GM12864 (cell line): Measurements from ENCODE around the gene TRAPPC10.
"Not testable (repeated sequence)": the region's sequence is repeated elsewhere in the genome, so short reads cannot be mapped to it uniquely, and the experiment has no call there.

Experiments used
- DNase-seq: peaks from one replicate; pipeline ENCODE4 v3.0.0-alpha.2; 2011; ENCODE audit warnings: low read depth
- H3K4me3 ChIP-seq: 2 replicates; pipeline ENCODE4 v1.5.1; 2011; ENCODE audit warnings: mild to moderate bottlenecking, low read depth, low read length, control low read depth

The TRAPPC10 gene

DNA sequence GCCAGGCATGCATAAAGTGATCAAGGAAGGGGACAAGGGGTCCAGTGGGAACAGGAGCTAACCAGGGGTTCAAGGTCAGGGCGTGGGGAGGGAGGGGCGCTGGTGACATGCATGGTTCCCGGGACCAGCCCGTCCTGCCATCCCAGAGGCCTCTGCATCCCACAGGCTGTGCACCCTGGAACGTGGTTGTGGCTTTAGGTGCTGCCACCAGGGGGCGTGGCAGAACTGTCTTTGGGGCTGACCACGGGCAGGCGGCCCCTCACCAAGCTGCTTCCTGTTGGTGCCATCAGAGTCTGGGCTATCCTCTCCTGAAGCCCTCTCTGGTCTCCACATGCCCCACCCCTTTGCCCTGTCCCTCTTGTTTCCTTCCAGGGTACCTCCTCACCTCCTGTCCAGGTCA, 135.0 kb downstream of the TRAPPC10 start:
- DNase-seq: not testable (repeated sequence)

DNA sequence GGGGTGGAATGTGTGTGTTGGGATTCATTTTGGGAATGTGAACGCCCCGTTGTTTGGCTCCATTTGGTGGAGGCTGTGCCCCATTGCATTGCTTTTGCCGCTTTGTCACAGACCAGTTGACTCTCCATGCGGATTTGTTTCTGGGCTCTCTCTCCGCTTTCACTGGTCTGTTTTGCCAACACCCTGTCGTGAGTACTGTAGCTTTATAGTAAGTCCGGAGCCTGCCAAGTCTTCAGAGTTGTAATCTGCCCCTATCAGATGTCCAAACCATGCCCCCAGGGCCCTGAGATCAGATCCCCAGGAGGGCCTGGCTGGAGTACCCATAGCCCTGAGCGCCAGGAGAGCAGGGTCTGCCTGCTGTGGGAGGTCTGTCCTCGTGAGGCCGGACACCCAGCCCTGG, 138.1 kb downstream of the TRAPPC10 start:
- DNase-seq, H3K4me3 ChIP-seq: not testable (repeated sequence)

More for the DNA sequence above, 135.0 kb downstream of the TRAPPC10 start:
- H3K4me3 ChIP-seq: not testable (repeated sequence)

DNA sequence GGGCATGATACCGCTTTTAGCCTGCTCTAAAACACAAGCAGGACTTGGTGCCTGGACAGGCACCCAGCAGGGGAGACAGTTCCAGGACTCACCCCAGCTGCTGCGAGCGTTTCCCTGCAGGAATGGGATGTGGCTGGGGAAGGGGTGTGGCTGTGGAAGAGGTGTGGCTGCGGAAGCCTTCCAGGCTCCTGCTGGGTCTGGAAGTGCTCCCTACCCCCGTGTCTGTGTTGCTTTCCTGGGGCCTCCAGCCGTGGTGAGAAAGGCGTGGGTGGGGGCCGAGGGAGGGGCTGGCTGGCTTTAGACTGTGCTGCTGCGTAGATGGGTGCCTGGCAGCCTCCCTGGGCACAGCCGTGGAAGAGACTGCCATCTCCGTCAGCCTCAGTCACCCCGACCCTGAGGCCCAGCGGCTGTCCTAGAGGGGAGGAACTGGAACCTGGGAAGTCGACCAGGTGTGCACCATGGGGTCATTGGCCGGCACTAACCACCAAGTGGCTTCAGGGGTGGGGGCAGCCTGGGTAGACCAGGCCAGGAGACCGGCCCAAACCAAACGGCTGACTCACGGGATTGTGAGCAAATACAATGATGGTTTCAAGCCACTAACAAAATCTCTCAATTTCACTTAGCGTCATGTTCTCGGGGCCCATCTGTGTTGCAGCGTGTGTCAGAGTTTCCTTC, 141.2 kb downstream of the TRAPPC10 start:
- H3K4me3 ChIP-seq, DNase-seq: not testable (repeated sequence)

DNA sequence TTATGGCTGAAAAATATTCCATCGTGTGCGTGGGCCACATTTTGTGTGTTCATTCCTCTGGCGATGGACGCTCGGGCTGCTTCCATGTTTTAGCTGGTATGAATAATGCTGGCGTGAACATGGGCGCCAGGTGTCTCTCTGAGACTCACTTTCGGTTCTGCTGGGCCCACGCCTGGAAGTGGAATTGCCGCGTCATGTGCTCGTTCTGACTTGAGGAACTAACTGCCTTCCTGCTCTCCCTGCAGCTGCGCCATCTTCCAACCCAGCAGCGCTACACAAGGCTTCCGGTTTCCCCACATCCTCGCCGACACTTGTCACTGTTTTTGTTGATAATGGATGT, 141.8 kb downstream of the TRAPPC10 start:
- H3K4me3 ChIP-seq, DNase-seq: not testable (repeated sequence)

DNA sequence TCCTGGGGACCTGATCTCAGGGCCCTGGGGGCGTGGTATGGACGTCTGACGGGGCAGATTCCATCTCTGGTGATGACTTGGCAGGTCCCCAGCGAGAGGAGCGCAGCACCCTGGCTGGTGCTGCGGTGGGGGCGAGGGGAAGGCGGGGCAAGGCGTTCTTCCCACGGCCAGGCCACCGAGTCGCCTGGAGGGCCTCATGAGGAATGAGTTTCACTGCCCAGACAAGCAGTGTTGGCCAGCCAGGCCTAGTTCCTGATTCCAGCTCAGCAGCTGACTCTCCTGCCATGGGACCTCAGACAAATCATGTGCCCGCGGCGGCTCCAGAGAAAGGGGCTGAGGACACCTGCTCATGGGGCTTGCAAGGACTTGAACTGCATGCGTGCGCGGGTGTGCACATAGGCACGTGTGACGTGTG, 142.7 kb downstream of the TRAPPC10 start:
- not testable (repeated sequence) for DNase-seq, H3K4me3 ChIP-seq

DNA sequence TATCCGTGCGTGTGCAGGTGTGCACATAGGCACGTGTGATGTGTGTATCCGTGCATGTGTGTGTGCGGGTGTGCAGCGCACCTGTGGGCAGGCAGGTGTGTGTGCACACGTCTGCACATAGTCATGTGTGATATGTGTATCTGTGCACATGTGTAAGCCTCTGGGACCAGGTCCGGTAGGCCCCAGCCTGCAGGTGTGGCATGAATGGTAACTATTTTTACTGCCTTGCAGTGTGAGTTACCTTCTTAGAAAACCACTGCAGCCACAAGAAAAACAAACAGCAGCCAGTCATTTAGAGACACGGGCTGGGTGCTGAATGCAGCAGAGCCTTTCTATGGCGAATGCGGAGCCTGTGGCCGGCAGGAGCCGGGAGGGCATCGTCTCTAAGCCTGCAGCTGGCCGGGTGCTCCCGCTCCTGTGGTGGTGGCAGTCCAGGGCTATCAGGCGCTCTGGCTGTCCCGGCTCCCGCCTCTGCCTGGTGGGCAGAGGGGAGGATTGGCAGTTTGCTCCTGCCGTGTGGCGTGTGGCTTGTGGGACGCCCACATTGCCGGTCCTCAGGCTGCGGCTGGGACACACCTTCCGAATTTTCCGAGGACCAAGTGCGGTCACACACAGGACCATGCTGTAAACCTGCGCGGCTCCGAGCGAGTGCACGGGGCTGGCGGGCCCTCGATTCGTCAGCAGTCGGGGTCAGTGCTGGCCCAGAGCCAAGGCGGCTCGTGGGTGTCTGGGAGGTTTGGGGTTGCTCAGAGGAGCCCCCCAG, 143.3 kb downstream of the TRAPPC10 start:
- H3K4me3 ChIP-seq, DNase-seq: not testable (repeated sequence)

DNA sequence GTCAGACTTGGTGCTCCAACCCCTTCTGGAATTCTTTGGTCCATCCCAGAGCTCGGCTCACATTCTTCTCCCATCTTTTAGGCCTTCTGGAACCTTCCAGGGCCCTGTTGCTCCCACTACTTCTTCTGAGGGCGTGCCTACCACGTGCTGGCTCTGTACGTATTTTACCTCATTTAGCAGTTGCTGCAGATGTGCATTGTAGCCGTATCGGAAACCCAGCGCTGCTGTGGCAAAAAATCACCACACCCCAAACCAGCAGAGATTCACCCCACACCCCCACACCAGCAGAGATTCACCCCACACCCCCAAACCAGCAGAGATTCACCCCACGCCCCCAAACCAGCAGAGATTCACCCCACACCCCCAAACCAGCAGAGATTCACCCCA, 143.9 kb downstream of the TRAPPC10 start:
- not testable (repeated sequence) for DNase-seq, H3K4me3 ChIP-seq
